Lung (tissue), 12 donors: ENCODE data around the gene ARF1. TPM values are rescaled to one million over a fixed set of nuclear protein-coding genes. Genes with fewer than 3 reads are reported as not detected.

ENCODE experiments used
- ATAC-seq: fragments of 200-7000 bp; cut with Tn5 transposase; one replicate; pipeline ENCODE4 v1.9.1; 2020; ENCODE audit warnings: moderate number of reproducible peaks; ENCODE audit not compliant: insufficient read depth, low FRiP score
- DNase-seq, 3 donors: peaks; one replicate each; pipeline ENCODE4 v3.0.0-alpha.2; 2013 to 2017
- H3K27ac ChIP-seq, 2 donors: one replicate each; pipeline ENCODE4 v1.5.1; 2013; ENCODE audit warnings: mild to moderate bottlenecking in 2 of 2, moderate library complexity in 2 of 2, control low read depth in 1 of 2, inconsistent platforms in 1 of 2, low read depth in 1 of 2, low read length in 1 of 2
- H3K27me3 ChIP-seq, 3 donors: one replicate each; pipeline ENCODE4 v1.5.1; 2013; ENCODE audit warnings: low read length in 2 of 3; ENCODE audit not compliant: control insufficient read depth in 3 of 3, insufficient read depth in 3 of 3
- H3K36me3 ChIP-seq, 4 donors: one replicate each; pipeline ENCODE4 v1.5.1; 2013; ENCODE audit warnings: low read length in 4 of 4, mild to moderate bottlenecking in 1 of 4, moderate library complexity in 1 of 4; ENCODE audit not compliant: control insufficient read depth in 4 of 4, insufficient read depth in 4 of 4
- H3K4me1 ChIP-seq, 5 donors: one replicate each; pipeline ENCODE4 v1.5.1; 2013; ENCODE audit warnings: low read length in 5 of 5, mild to moderate bottlenecking in 2 of 5, moderate library complexity in 1 of 5; ENCODE audit not compliant: control insufficient read depth in 5 of 5, insufficient read depth in 5 of 5
- H3K4me3 ChIP-seq: one replicate; pipeline ENCODE4 v1.5.1; 2013; ENCODE audit warnings: mild to moderate bottlenecking, control low read depth, moderate library complexity
- H3K9ac ChIP-seq, 2 donors: one replicate each; pipeline ENCODE4 v1.5.1; 2013; ENCODE audit warnings: low read length in 2 of 2, control low read depth in 1 of 2; ENCODE audit not compliant: insufficient read depth in 1 of 2
- H3K9me3 ChIP-seq, 4 donors: one replicate each; pipeline ENCODE4 v1.5.1; 2013; ENCODE audit warnings: low read length in 3 of 4, mild to moderate bottlenecking in 1 of 4, moderate library complexity in 1 of 4; ENCODE audit not compliant: control insufficient read depth in 4 of 4, insufficient read depth in 3 of 4
- WGBS, 2 donors: extraction: QIAGEN DNeasy Blood & Tissue Kit; methylation state at CpG; one replicate each; pipeline ENCODE4 v1.1.7; 2013; 5-methylcytosine and 5-hydroxymethylcytosine counted together
- polyA plus RNA-seq, 2 donors: library from polyadenylated mRNA; stranded (reverse); fragments of 200-250 nt; gene quantifications; one replicate each; pipeline ENCODE4 v1.2.1, GENCODE V29; 2013
- total RNA-seq, 2 donors: library from RNA; depleted of rRNA in 1 of 2; stranded (reverse); fragments of >200 nt in 1 of 2; gene quantifications; one replicate each; pipeline ENCODE4 v1.2.1, GENCODE V29; 2014 to 2021
- TF ChIP-seq, protein P1 (sequence below): IDR thresholded peaks from 2 replicates; pipeline ENCODE4 v1.5.1; 2012; ENCODE audit warnings: mild to moderate bottlenecking; ENCODE audit errors: control extremely low read depth, extremely low read depth
- donor health status: control.
- donor health status: control.
- donor health status: Bipolar disorder and iron deficiency.
- donor health status: healthy.
- donor health status: DM: yes; HTN: yes; CAD: no.

Gene ARF1
- total and polyA plus RNA-seq, 4 donors: 226 to 713 (median 439) TPM

DNA sequence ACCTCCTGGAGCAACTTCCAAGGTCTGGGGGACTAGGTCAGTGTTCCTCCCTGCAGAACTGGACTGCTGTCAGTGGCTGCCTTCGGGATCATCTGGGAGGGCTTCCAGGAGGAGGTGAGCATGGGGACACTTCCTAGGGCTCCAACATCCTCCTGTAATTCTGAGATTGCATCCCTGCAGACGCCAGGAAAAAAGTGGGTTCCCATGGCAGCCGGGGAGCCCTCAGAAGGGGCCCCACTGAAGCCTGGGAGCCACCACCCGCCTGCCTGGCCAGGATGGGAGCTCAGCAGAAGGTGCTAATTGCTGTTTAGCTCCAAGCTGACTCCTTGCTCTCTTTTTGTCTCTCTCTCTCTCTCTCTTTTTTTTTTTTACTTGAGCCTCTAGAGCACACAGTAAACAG is 16.1 kb upstream of the ARF1 start:
- DNase-seq (no peak), ATAC-seq (no peak)
- H3K4me3 ChIP-seq: no peak overlapping the region
- no peak overlapping the region for H3K27ac ChIP-seq
- TF ChIP-seq, protein P1, sequence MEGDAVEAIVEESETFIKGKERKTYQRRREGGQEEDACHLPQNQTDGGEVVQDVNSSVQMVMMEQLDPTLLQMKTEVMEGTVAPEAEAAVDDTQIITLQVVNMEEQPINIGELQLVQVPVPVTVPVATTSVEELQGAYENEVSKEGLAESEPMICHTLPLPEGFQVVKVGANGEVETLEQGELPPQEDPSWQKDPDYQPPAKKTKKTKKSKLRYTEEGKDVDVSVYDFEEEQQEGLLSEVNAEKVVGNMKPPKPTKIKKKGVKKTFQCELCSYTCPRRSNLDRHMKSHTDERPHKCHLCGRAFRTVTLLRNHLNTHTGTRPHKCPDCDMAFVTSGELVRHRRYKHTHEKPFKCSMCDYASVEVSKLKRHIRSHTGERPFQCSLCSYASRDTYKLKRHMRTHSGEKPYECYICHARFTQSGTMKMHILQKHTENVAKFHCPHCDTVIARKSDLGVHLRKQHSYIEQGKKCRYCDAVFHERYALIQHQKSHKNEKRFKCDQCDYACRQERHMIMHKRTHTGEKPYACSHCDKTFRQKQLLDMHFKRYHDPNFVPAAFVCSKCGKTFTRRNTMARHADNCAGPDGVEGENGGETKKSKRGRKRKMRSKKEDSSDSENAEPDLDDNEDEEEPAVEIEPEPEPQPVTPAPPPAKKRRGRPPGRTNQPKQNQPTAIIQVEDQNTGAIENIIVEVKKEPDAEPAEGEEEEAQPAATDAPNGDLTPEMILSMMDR: no peak
- peaks cover 5 to 43% (median 39%) of the 10 kb centered on the region in 3 donors for H3K27me3 ChIP-seq
- H3K9ac ChIP-seq: no peak overlapping the region
- WGBS, 2 donors: 42 to 47% methylated on average over 4 of the region's 4 CpGs
- peaks cover 0 to 2% (median 0%) of the 10 kb centered on the region in 4 donors for H3K9me3 ChIP-seq
- no peaks in the 10 kb centered on the region for H3K36me3 ChIP-seq
- H3K4me1 ChIP-seq: no peaks in the 10 kb centered on the region

DNA sequence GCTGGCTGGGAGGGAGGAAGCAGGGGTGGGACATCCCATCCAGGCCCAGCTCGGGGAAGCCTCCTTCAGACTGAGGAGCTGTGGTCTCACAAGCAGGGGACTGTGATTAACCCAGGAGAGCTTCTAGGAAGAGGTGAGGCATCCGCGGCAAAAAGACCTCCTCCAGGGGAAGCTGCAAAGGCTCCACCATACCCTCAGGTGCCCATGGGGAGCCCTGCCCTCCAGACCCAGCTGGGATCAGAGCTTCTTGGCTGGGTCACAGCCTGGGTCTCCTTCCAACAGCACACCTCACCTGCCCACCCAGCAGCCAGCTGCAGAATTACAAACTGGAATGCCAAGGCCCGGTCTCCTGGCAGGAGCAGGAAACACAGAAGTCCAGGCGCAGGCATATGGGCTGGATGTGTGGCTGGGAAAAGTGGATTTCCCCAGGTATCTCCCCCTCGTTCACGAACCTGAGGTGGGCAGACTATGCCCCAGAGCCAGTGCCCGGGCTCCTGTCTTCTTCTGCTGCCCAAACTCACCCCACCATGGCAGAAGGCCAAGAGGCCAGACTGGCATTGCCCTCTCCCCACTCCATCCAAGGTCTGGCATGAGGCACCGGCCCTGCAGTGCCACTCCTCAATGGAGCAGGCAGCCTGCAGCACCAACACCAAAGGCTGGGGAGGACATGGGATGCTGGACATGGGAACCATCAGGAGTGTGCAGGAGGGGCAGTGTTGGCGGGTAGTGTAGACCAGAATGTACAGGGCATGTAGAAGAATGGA is 15.4 kb upstream of the ARF1 start:
- Histone ChIP-seq H3K4me3 (no peak overlapping the region), H3K27me3 (peaks cover 5 to 47% (median 38%) of the 10 kb centered on the region in 3 donors), H3K36me3 (no peaks in the 10 kb centered on the region), H3K9me3 (peaks cover 0 to 2% (median 0%) of the 10 kb centered on the region in 4 donors), H3K4me1 (no peaks in the 10 kb centered on the region), H3K27ac (no peak overlapping the region), H3K9ac (no peak overlapping the region)
- ATAC-seq: no peak
- DNase-seq: no peak
- WGBS, 2 donors: 57 to 58% methylated on average over 10 of the region's 10 CpGs
- TF ChIP-seq, protein P1: no peak

DNA sequence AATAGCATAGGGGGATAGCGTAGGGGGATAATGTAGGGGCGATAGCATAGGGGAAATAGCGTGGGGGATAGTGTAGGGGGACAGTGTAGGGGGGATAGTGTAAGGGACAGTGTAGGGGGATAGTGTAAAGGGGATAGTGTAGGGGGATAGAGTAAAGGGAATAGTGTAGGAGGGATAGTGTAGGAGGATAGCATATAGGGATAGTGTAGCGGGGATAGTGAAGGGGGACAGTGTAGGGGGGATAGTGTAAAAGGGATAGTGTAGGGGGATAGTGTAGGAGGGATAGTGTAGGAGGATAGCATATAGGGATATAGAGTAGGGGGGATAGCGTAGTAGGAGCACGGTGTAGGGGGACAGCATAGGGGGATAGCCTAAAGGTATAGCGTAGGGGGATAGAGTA is 14.1 kb upstream of the ARF1 start:
- H3K9ac ChIP-seq: no peak overlapping the region
- peaks cover 5 to 50% (median 40%) of the 10 kb centered on the region in 3 donors for H3K27me3 ChIP-seq
- DNase-seq (no peak), ATAC-seq (no peak)
- no peaks in the 10 kb centered on the region for H3K4me1 ChIP-seq
- 69 to 75% methylated on average over 7 of the region's 7 CpGs for WGBS, 2 donors
- peaks cover 0 to 2% (median 0%) of the 10 kb centered on the region in 4 donors for H3K9me3 ChIP-seq
- TF ChIP-seq, protein P1: no peak
- H3K4me3 ChIP-seq: no peak overlapping the region
- H3K36me3 ChIP-seq: no peaks in the 10 kb centered on the region
- no peak overlapping the region for H3K27ac ChIP-seq
